ENCODE results near the gene GJA1.
"Not testable (repeated sequence)": the region's sequence is repeated elsewhere in the genome, so short reads cannot be mapped to it uniquely, and the experiment has no call there.

- TF ChIP-seq JUND (IDR thresholded peaks at IDR 0.05); RCOR1 (IDR thresholded peaks at IDR 0.05; ENCODE audit: low read length); MAX (IDR thresholded peaks at IDR 0.05; ENCODE audit: low read depth); RAD21 (IDR thresholded peaks at IDR 0.05; ENCODE audit: low read length); CTCF (IDR thresholded peaks at IDR 0.05); EP300 (IDR thresholded peaks at IDR 0.05; ENCODE audit: borderline replicate concordance in 1 of 2, low read depth in 1 of 2, low read length in 1 of 2); CHD2 (IDR thresholded peaks at IDR 0.05; ENCODE audit: low read length, partially characterized antibody); IRF3 (IDR thresholded peaks at IDR 0.05; ENCODE audit: low read depth, low read length); REST (IDR thresholded peaks at IDR 0.05; ENCODE audit: low read depth, low read length); FOXJ3 (CRISPR knock-in tag; IDR thresholded peaks at IDR 0.05); SIN3A (IDR thresholded peaks at IDR 0.05; ENCODE audit: borderline replicate concordance, low read depth, low read length): not testable (repeated sequence)
Measured at GRCh38 chr6:121446705-121447104, 11.3 kb downstream of the GJA1 start.

Measured in SK-N-SH (cell line).